ENCODE data around the gene MTA1. TPM values are rescaled to one million over a fixed set of nuclear protein-coding genes. Genes with fewer than 3 reads are reported as not detected.

MTA1 gene
- total RNA-seq, 1 donor from 2014 or later: 59.8 TPM

GRCh38 chr14:105436402-105436801, 16.8 kb downstream of the MTA1 start:
- Histone ChIP-seq H3K79me2 (ENCODE audit: low read depth) (peaks cover 86% of the 10 kb centered on the region), H3K27me3 (no peaks in the 10 kb centered on the region), H3K4me2 (no peak overlapping the region), H3K4me3 (no peak overlapping the region), H3K36me3 (no peaks in the 10 kb centered on the region), H3K27ac (no peak overlapping the region), H4K20me1 (ENCODE audit: low read depth) (peaks cover 98% of the 10 kb centered on the region), H3K9ac (no peak overlapping the region), H2AFZ (replicated peaks) (no peak overlapping the region), H3K4me1 (no peaks in the 10 kb centered on the region), H3F3A (ENCODE audit: low read depth) (peaks cover 4% of the 10 kb centered on the region), H3K9me3 (ENCODE audit: low read depth) (no peaks in the 10 kb centered on the region)
- no peaks in the 10 kb centered on the region for H3K4me1 Mint-ChIP-seq
- TF ChIP-seq EZH2phosphoT487 (IDR thresholded peaks at IDR 0.05) (no peak), EZH2 (IDR thresholded peaks at IDR 0.05) (no peak)
- H3K27me3 Mint-ChIP-seq (ENCODE audit: insufficient read depth, low read depth): no peaks in the 10 kb centered on the region
- peaks cover 18% of the 10 kb centered on the region for H3K36me3 Mint-ChIP-seq
- no peak for DNase-seq (ENCODE audit: low spot score)
- no peak overlapping the region for H3K27ac Mint-ChIP-seq
- no peak overlapping the region for H3K4me3 Mint-ChIP-seq
- peaks cover 14% of the 10 kb centered on the region for H3K9me3 Mint-ChIP-seq

- Histone ChIP-seq H3K9ac (no peak overlapping the region), H3K4me2 (no peak overlapping the region), H4K20me1 (ENCODE audit: low read depth) (peaks cover 91% of the 10 kb centered on the region), H3K79me2 (ENCODE audit: low read depth) (peaks cover 79% of the 10 kb centered on the region), H3F3A (ENCODE audit: low read depth) (no peaks in the 10 kb centered on the region), H3K9me3 (ENCODE audit: low read depth) (no peaks in the 10 kb centered on the region), H3K27ac (no peak overlapping the region), H3K27me3 (no peaks in the 10 kb centered on the region), H3K4me3 (no peak overlapping the region), H2AFZ (replicated peaks) (no peak overlapping the region), H3K36me3 (no peaks in the 10 kb centered on the region), H3K4me1 (no peaks in the 10 kb centered on the region)
- Mint-ChIP-seq H3K4me1 (no peaks in the 10 kb centered on the region), H3K27me3 (ENCODE audit: insufficient read depth, low read depth) (no peaks in the 10 kb centered on the region), H3K36me3 (peaks cover 21% of the 10 kb centered on the region), H3K9me3 (peaks cover 14% of the 10 kb centered on the region), H3K4me3 (no peak overlapping the region), H3K27ac (no peak overlapping the region)
- TF ChIP-seq EZH2phosphoT487 (IDR thresholded peaks at IDR 0.05): no peak
- TF ChIP-seq EZH2 (IDR thresholded peaks at IDR 0.05): no peak
- TF ChIP-seq, protein P1, sequence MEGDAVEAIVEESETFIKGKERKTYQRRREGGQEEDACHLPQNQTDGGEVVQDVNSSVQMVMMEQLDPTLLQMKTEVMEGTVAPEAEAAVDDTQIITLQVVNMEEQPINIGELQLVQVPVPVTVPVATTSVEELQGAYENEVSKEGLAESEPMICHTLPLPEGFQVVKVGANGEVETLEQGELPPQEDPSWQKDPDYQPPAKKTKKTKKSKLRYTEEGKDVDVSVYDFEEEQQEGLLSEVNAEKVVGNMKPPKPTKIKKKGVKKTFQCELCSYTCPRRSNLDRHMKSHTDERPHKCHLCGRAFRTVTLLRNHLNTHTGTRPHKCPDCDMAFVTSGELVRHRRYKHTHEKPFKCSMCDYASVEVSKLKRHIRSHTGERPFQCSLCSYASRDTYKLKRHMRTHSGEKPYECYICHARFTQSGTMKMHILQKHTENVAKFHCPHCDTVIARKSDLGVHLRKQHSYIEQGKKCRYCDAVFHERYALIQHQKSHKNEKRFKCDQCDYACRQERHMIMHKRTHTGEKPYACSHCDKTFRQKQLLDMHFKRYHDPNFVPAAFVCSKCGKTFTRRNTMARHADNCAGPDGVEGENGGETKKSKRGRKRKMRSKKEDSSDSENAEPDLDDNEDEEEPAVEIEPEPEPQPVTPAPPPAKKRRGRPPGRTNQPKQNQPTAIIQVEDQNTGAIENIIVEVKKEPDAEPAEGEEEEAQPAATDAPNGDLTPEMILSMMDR (IDR thresholded peaks at IDR 0.05): no peak
- no peak for DNase-seq (ENCODE audit: low spot score)
Measured at GRCh38 chr14:105436891-105437722, 17.5 kb downstream of the MTA1 start.

GRCh38 chr14:105437723-105438500, 18.3 kb downstream of the MTA1 start:
- no peak overlapping the region for H3K27ac ChIP-seq
- H3K9ac ChIP-seq: no peak overlapping the region
- H4K20me1 ChIP-seq (ENCODE audit: low read depth): peaks cover 83% of the 10 kb centered on the region
- TF ChIP-seq EZH2 (IDR thresholded peaks at IDR 0.05) (no peak), EZH2phosphoT487 (IDR thresholded peaks at IDR 0.05) (no peak)
- TF ChIP-seq, protein P1 (IDR thresholded peaks at IDR 0.05): no peak
- H3K79me2 ChIP-seq (ENCODE audit: low read depth): peaks cover 71% of the 10 kb centered on the region
- DNase-seq (ENCODE audit: low spot score): no peak
- no peaks in the 10 kb centered on the region for H3K27me3 Mint-ChIP-seq (ENCODE audit: insufficient read depth, low read depth)
- no peak overlapping the region for H3K4me3 Mint-ChIP-seq
- peaks cover 14% of the 10 kb centered on the region for H3K9me3 Mint-ChIP-seq
- no peaks in the 10 kb centered on the region for H3F3A ChIP-seq (ENCODE audit: low read depth)
- H2AFZ ChIP-seq (replicated peaks): no peak overlapping the region
- H3K4me1 Mint-ChIP-seq: no peaks in the 10 kb centered on the region
- no peaks in the 10 kb centered on the region for H3K4me1 ChIP-seq
- no peaks in the 10 kb centered on the region for H3K9me3 ChIP-seq (ENCODE audit: low read depth)
- no peak overlapping the region for H3K4me2 ChIP-seq
- peaks cover 24% of the 10 kb centered on the region for H3K36me3 Mint-ChIP-seq
- no peaks in the 10 kb centered on the region for H3K27me3 ChIP-seq
- no peak overlapping the region for H3K4me3 ChIP-seq
- no peaks in the 10 kb centered on the region for H3K36me3 ChIP-seq
- H3K27ac Mint-ChIP-seq: no peak overlapping the region

Data from neural progenitor cell (in vitro differentiated cells).